GM12872 (cell line): ENCODE results near the gene DHRS7B.

Experiments
- CTCF ChIP-seq: IDR thresholded peaks from 3 replicates; pipeline ENCODE4 v1.5.1; 2011; ENCODE audit warnings: low read depth, mild to moderate bottlenecking, low read length, moderate library complexity; ENCODE audit not compliant: insufficient read depth

Gene DHRS7B

GRCh38 chr17:21157586-21158370, 31.0 kb downstream of the DHRS7B start:
- TF ChIP-seq CTCF, result no peak

GRCh38 chr17:21160401-21160800, 33.6 kb downstream of the DHRS7B start:
- TF ChIP-seq CTCF, result no peak

GRCh38 chr17:21161498-21162393, 35.0 kb downstream of the DHRS7B start:
- no peak for TF ChIP-seq CTCF

- no peak for TF ChIP-seq CTCF
These were observed 35.6 kb downstream of the DHRS7B start for GRCh38 chr17:21162394-21162775.

- TF ChIP-seq CTCF, result no peak
These were observed 36.3 kb downstream of the DHRS7B start for GRCh38 chr17:21163101-21163500.

GRCh38 chr17:21164216-21164615, 37.5 kb downstream of the DHRS7B start:
- TF ChIP-seq CTCF, result peak; percentile 38; the same call in 2 of the 3 replicates

GRCh38 chr17:21164620-21165019, 37.9 kb downstream of the DHRS7B start:
- no peak for TF ChIP-seq CTCF
